Pancreas (tissue), 10 donors: ENCODE results near the gene IMPDH1. TPM values are rescaled to one million over a fixed set of nuclear protein-coding genes. Genes with fewer than 3 reads are reported as not detected.

ENCODE experiments used
- ATAC-seq, 4 donors: fragments of 200-7000 bp; cut with Tn5 transposase; one replicate each; pipeline versions ENCODE4 v1.8.0 to v1.9.1; 2020; ENCODE audit warnings: mild to moderate bottlenecking in 4 of 4, moderate library complexity in 4 of 4
- DNase-seq, 6 donors: peaks; one replicate each; pipeline ENCODE4 v3.0.0-alpha.2; 2020
- FAIRE-seq: peaks from 2 replicates; lab custom pipeline; 2012; peaks lifted over from hg19 to GRCh38; lab: Jason Lieb, UNC
- H3K27ac ChIP-seq, 4 donors: fragments of 200-600 bp; sonication (generic); 1 replicate in 3 of 4; 2 replicates in 1 of 4; pipeline versions ENCODE4 v1.5.0 to v1.8.0; 2020
- H3K27me3 ChIP-seq, 4 donors: fragments of 200-600 bp; one replicate each; pipeline ENCODE4 v1.8.0; 2021
- H3K36me3 ChIP-seq, 3 donors: fragments of 200-600 bp; sonication (generic) in 1 of 3; one replicate each; pipeline versions ENCODE4 v1.5.0 to v1.8.0; 2020 to 2021
- H3K4me1 ChIP-seq, 3 donors: fragments of 200-600 bp; one replicate each; pipeline ENCODE4 v1.8.0; 2021
- H3K4me3 ChIP-seq, 4 donors: fragments of 200-600 bp; sonication (generic) in 2 of 4; one replicate each; pipeline versions ENCODE4 v1.5.0 to v1.8.0; 2020 to 2021
- H3K9me3 ChIP-seq, 4 donors: fragments of 200-600 bp; one replicate each; pipeline ENCODE4 v1.8.0; 2021
- CTCF ChIP-seq, 4 donors: fragments of 200-600 bp; sonication (generic) in 3 of 4; IDR thresholded peaks; one replicate each; pipeline versions ENCODE4 v1.5.0 to v1.8.0; 2021; ENCODE audit warnings: antibody characterized with exemption in 4 of 4
- WGBS, 2 donors: extraction: QIAGEN DNeasy Blood & Tissue Kit; methylation state at CpG; one replicate each; pipeline ENCODE4 v1.1.7; 2013; 5-methylcytosine and 5-hydroxymethylcytosine counted together
- intact Hi-C, 3 donors: fragments of 100-400 bp; cut with DNase I; formaldehyde crosslinking; loops; one replicate each; pipeline versions ENCODE4 v1.11.1 to v1.14.2; 2022
- polyA plus RNA-seq, 2 donors: library from polyadenylated mRNA; stranded (reverse); fragments of 200-250 nt; gene quantifications; one replicate each; pipeline ENCODE4 v1.2.3, GENCODE V29; 2013
- total RNA-seq, 6 donors: library from RNA; stranded (reverse); fragmentation: NEBNext Ultra II Directional in 4 of 6; extraction: Animal tissue kit (Norgen Biotek cat#: 25700) in 4 of 6; gene quantifications; one replicate each; pipeline versions ENCODE4 v1.2.1 to v1.2.4, GENCODE V29; 2021 to 2023
- donor health status: healthy with polysubstance abuse.
- donor health status: DM: no; HTN: no; CAD: no; lungs with moderate emphysema.
- donor health status: DM: no; HTN: no; CAD: no.
- donor health status: control.
- donor health status: control.
- donor health status: Bipolar disorder and iron deficiency.
- donor health status: DM: yes; HTN: yes; CAD: no.
- donor health status: DM: no; HTN: no; CAD: no.
- donor health status: DM: no; HTN: no; CAD: no.
- donor health status: DM: yes; HTN: yes; CAD: no.

IMPDH1 gene
- total and polyA plus RNA-seq, 8 donors: 16.8 to 26.0 (median 19.8) TPM

GRCh38 chr7:128376077-128376476 lies 33.7 kb downstream of the IMPDH1 start:
- Histone ChIP-seq H3K36me3 (no peaks in the 10 kb centered on the region), H3K9me3 (no peaks in the 10 kb centered on the region), H3K27me3 (no peaks in the 10 kb centered on the region), H3K4me3 (no peak overlapping the region), H3K27ac (no peak overlapping the region), H3K4me1 (no peaks in the 10 kb centered on the region)
- FAIRE-seq: no peak
- 93 to 94% methylated on average over 3 of the region's 3 CpGs for WGBS, 2 donors
- no peak for ATAC-seq
- TF ChIP-seq CTCF (IDR thresholded peaks at IDR 0.05): no peak
- intact Hi-C loops: no loop called here
- no peak for DNase-seq

GRCh38 chr7:128374041-128374440 lies 35.7 kb downstream of the IMPDH1 start:
- Histone ChIP-seq H3K4me3 (no peak overlapping the region), H3K36me3 (no peaks in the 10 kb centered on the region), H3K27ac (no peak overlapping the region), H3K9me3 (no peaks in the 10 kb centered on the region), H3K4me1 (no peaks in the 10 kb centered on the region), H3K27me3 (no peaks in the 10 kb centered on the region)
- no peak for TF ChIP-seq CTCF (IDR thresholded peaks at IDR 0.05)
- ATAC-seq (no peak), FAIRE-seq (no peak), DNase-seq (no peak)
- intact Hi-C loops: no loop called here
- 34 to 49% methylated on average over 1 of the region's 1 CpG for WGBS, 2 donors

GRCh38 chr7:128373606-128374005 lies 36.2 kb downstream of the IMPDH1 start:
- Histone ChIP-seq H3K4me3 (no peak overlapping the region), H3K4me1 (no peaks in the 10 kb centered on the region), H3K9me3 (no peaks in the 10 kb centered on the region), H3K27me3 (no peaks in the 10 kb centered on the region), H3K36me3 (no peaks in the 10 kb centered on the region), H3K27ac (no peak overlapping the region)
- intact Hi-C loops: no loop called here
- TF ChIP-seq CTCF (IDR thresholded peaks at IDR 0.05): no peak
- ATAC-seq: no peak
- no peak for DNase-seq
- WGBS, 2 donors: 72 to 76% methylated on average over 2 of the region's 2 CpGs
- FAIRE-seq: no peak

GRCh38 chr7:128370491-128370890 lies 39.3 kb downstream of the IMPDH1 start:
- no peaks in the 10 kb centered on the region for H3K36me3 ChIP-seq
- no peak overlapping the region for H3K4me3 ChIP-seq
- WGBS, 2 donors: 79 to 81% methylated on average over 4 of the region's 4 CpGs
- intact Hi-C loops: no loop called here
- no peaks in the 10 kb centered on the region for H3K4me1 ChIP-seq
- no peak for DNase-seq
- no peak overlapping the region for H3K27ac ChIP-seq
- no peaks in the 10 kb centered on the region for H3K9me3 ChIP-seq
- no peak for TF ChIP-seq CTCF (IDR thresholded peaks at IDR 0.05)
- H3K27me3 ChIP-seq: peaks cover 0 to 3% (median 0%) of the 10 kb centered on the region in 4 donors
- FAIRE-seq: no peak
- ATAC-seq: no peak

- no peak for FAIRE-seq
- intact Hi-C loops: no loop called here
- no peaks in the 10 kb centered on the region for H3K36me3 ChIP-seq
- TF ChIP-seq CTCF (IDR thresholded peaks at IDR 0.05): no peak
- peaks cover 0 to 5% (median 0%) of the 10 kb centered on the region in 4 donors for H3K27me3 ChIP-seq
- no peak for ATAC-seq
- H3K27ac ChIP-seq: no peak overlapping the region
- no peak for DNase-seq
- no peak overlapping the region for H3K4me3 ChIP-seq
- no peaks in the 10 kb centered on the region for H3K9me3 ChIP-seq
- H3K4me1 ChIP-seq: no peaks in the 10 kb centered on the region
These were observed 42.8 kb downstream of the IMPDH1 start for GRCh38 chr7:128366986-128367385.
